ENCODE results near the gene OBSL1.
A peak's percentile ranks its signal among the peaks of the same experiment; 100 is the strongest.

DNA sequence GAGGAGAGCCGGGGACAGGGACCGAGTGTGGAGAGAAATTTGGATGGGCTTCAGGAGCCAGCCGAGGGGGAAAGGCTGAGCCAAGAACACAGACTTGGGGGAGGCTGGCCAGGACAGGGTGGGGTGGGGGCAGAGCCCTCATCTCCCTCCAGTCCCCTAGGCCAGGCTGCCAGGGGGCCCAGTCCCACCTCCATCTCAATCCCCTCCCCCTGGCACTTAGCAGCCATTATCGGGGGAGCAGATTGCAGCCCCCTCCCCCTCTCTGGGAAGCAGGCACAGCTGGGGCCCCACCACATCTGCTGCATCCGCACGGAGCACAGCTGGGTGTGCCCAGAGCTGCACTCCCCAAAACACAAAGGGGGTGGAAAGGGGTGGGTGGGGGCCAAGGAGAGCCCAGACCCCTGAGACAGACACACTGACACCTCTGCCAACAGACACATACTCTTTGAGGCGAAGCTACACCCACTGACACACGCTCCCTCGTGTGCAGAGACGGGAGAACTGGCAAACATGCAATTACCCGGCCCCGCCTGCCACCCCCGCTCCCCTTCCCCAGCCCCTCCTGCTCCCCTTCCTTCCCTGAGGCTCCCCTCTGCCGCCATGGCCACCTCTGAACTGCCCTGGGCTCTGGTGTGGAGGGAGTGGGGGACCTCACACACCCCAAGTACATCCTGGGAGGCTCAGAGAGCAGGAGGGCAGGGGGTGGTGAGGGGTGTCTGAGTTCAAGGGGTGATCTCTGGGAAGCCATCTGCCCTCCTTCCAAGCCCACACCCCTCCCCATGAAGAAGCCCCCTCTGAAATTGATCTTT lies 62.2 kb downstream of the OBSL1 start:
- 0 out of 2 replicates have a peak, but pooled peaks have one; percentile 12 for TF ChIP-seq POLR2AphosphoS5 (IDR thresholded peaks at IDR 0.05; ENCODE audit: borderline replicate concordance, low read depth, low read length)
- TF ChIP-seq EZH2 (IDR thresholded peaks at IDR 0.05): no peak

Data from SK-N-MC (cell line).